H1 (cell line): ENCODE results near the gene ZSCAN4. TPM values are rescaled to one million over a fixed set of nuclear protein-coding genes. Genes with fewer than 3 reads are reported as not detected.

Source experiments
- CTCF ChIA-PET: fragments of 300-600 bp; sonication (Branson Sonifier 250); formaldehyde crosslinking; loops from one replicate; lab custom pipeline; 2021; ENCODE audit not compliant: partially characterized antibody; lab: Charles Lee
- POLR2A ChIA-PET: fragments of 300-600 bp; sonication (Branson Sonifier 250); formaldehyde crosslinking; loops from one replicate; lab custom pipeline; 2021; ENCODE audit warnings: inconsistent platforms; ENCODE audit not compliant: partially characterized antibody; lab: Charles Lee
- DNase-seq, 2 experiments: peaks; one replicate each; pipeline versions ENCODE4 v3.0.0 to v3.0.0-alpha.2; 2010 to 2022; ENCODE audit warnings: low spot score in 2 of 2, low read depth in 1 of 2, mixed read lengths in 1 of 2
- FAIRE-seq: peaks from 2 replicates; lab custom pipeline; 2011; peaks lifted over from hg19 to GRCh38; lab: Jason Lieb, UNC
- H2AFZ ChIP-seq: 2 replicates; pipeline ENCODE4 v1.8.1; 2012; ENCODE audit warnings: low read length, inconsistent platforms
- H2AK5ac ChIP-seq: 2 replicates; pipeline ENCODE4 v1.6.1; 2013; ENCODE audit warnings: low read depth, low read length
- H2BK120ac ChIP-seq: replicated peaks from 2 replicates; pipeline ENCODE3; 2013; ENCODE audit warnings: low read depth, low read length, inconsistent platforms
- H2BK12ac ChIP-seq: 2 replicates; pipeline ENCODE4 v1.6.1; 2013; ENCODE audit warnings: low read depth, low read length
- H2BK15ac ChIP-seq: 2 replicates; pipeline ENCODE4 v1.6.1; 2013; ENCODE audit warnings: low read length
- H2BK20ac ChIP-seq: 2 replicates; pipeline ENCODE4 v1.6.1; 2013; ENCODE audit warnings: low read length
- H2BK5ac ChIP-seq: 2 replicates; pipeline ENCODE4 v1.6.1; 2013; ENCODE audit warnings: low read depth, low read length
- H3K14ac ChIP-seq: 2 replicates; pipeline ENCODE4 v1.6.1; 2013; ENCODE audit warnings: inconsistent platforms; ENCODE audit not compliant: insufficient read length
- H3K18ac ChIP-seq: 2 replicates; pipeline ENCODE4 v1.6.1; 2013; ENCODE audit warnings: low read length; ENCODE audit errors: extremely low read depth
- H3K23ac ChIP-seq: 2 replicates; pipeline ENCODE4 v1.6.1; 2013; ENCODE audit warnings: inconsistent platforms; ENCODE audit not compliant: insufficient read length
- H3K23me2 ChIP-seq: 2 replicates; pipeline ENCODE4 v1.6.1; 2013; ENCODE audit warnings: low read depth, low read length
- H3K27ac ChIP-seq: 2 replicates; pipeline ENCODE4 v1.6.1; 2011; ENCODE audit warnings: low read depth, low read length, inconsistent platforms
- H3K27me3 ChIP-seq, 4 experiments: replicated peaks in 1 of 4; 1 replicate in 1 of 4; 2 replicates in 3 of 4; pipeline versions ENCODE4 v1.6.1 to v1.8.1; 2011 to 2013; ENCODE audit warnings: low read length in 3 of 4, mild to moderate bottlenecking in 3 of 4, inconsistent platforms in 2 of 4, mixed read lengths in 2 of 4, moderate library complexity in 1 of 4; ENCODE audit not compliant: control insufficient read depth in 3 of 4, insufficient read depth in 3 of 4; ENCODE audit errors: extremely low read depth in 1 of 4
- H3K36me3 ChIP-seq, 4 experiments: 2 replicates each; pipeline versions ENCODE4 v1.6.1 to v1.8.1; 2011 to 2013; ENCODE audit warnings: mild to moderate bottlenecking in 4 of 4, low read length in 3 of 4, moderate library complexity in 2 of 4, control low read depth in 1 of 4, inconsistent platforms in 1 of 4; ENCODE audit not compliant: insufficient read depth in 4 of 4, control insufficient read depth in 2 of 4
- H3K4ac ChIP-seq: replicated peaks from 2 replicates; pipeline ENCODE3; 2013; ENCODE audit warnings: low read length, low read depth, mixed read lengths, inconsistent platforms; ENCODE audit not compliant: insufficient read length
- H3K4me1 ChIP-seq, 4 experiments: replicated peaks in 1 of 4; 1 replicate in 1 of 4; 2 replicates in 3 of 4; pipeline versions ENCODE4 v1.6.1 to v1.8.1; 2011 to 2013; ENCODE audit warnings: low read length in 3 of 4, inconsistent platforms in 2 of 4, mixed read lengths in 1 of 4; ENCODE audit not compliant: insufficient read depth in 4 of 4, control insufficient read depth in 3 of 4
- H3K4me2 ChIP-seq, 2 experiments: 2 replicates each; pipeline versions ENCODE4 v1.6.1 to v1.8.1; 2011 to 2013; ENCODE audit warnings: low read depth in 2 of 2, low read length in 2 of 2, control low read depth in 1 of 2, inconsistent platforms in 1 of 2, mild to moderate bottlenecking in 1 of 2; ENCODE audit not compliant: insufficient read depth in 1 of 2
- H3K4me3 ChIP-seq, 4 experiments: fragments of 200-600, 300-600 bp in 1 of 4; sonication (generic), shearing (Covaris generic), sonication (Bioruptor Twin) in 1 of 4; 2 replicates each; pipeline versions ENCODE4 v1.5.1 to v1.8.1; 2011 to 2016; ENCODE audit warnings: low read length in 4 of 4, low read depth in 3 of 4, control low read depth in 2 of 4, inconsistent platforms in 2 of 4, mild to moderate bottlenecking in 2 of 4, mixed read lengths in 1 of 4, moderate library complexity in 1 of 4; ENCODE audit not compliant: insufficient read depth in 2 of 4; ENCODE audit errors: extremely low read depth in 1 of 4
- H3K56ac ChIP-seq: replicated peaks from 2 replicates; pipeline ENCODE3; 2013; ENCODE audit warnings: low read depth, mild to moderate bottlenecking, mixed read lengths, low read length, inconsistent platforms; ENCODE audit not compliant: insufficient read length
- H3K79me1 ChIP-seq: 2 replicates; pipeline ENCODE4 v1.6.1; 2013; ENCODE audit warnings: low read depth, low read length, control low read depth
- H3K79me2 ChIP-seq, 2 experiments: 2 replicates each; pipeline versions ENCODE4 v1.6.1 to v1.8.1; 2012 to 2013; ENCODE audit warnings: low read length in 2 of 2, mild to moderate bottlenecking in 2 of 2, inconsistent platforms in 1 of 2; ENCODE audit not compliant: insufficient read depth in 2 of 2, control insufficient read depth in 1 of 2
- H3K9ac ChIP-seq, 4 experiments: replicated peaks in 1 of 4; 1 replicate in 1 of 4; 2 replicates in 3 of 4; pipeline versions ENCODE4 v1.6.1 to v1.8.1; 2011 to 2013; ENCODE audit warnings: low read depth in 3 of 4, low read length in 3 of 4, control low read depth in 2 of 4, mild to moderate bottlenecking in 2 of 4, moderate library complexity in 2 of 4, inconsistent platforms in 1 of 4; ENCODE audit errors: extremely low read depth in 1 of 4
- H3K9me3 ChIP-seq, 2 experiments: 2 replicates each; pipeline versions ENCODE4 v1.6.1 to v1.8.1; 2012 to 2013; ENCODE audit warnings: mild to moderate bottlenecking in 2 of 2, moderate library complexity in 2 of 2, control low read depth in 1 of 2, inconsistent platforms in 1 of 2, low read depth in 1 of 2, low read length in 1 of 2, mixed read lengths in 1 of 2; ENCODE audit not compliant: insufficient read depth in 2 of 2
- H4K20me1 ChIP-seq, 2 experiments: replicated peaks in 1 of 2; 2 replicates each; pipeline versions ENCODE3 to v1.8.1; 2011 to 2013; ENCODE audit warnings: inconsistent platforms in 2 of 2, low read length in 2 of 2, mild to moderate bottlenecking in 1 of 2; ENCODE audit not compliant: insufficient read depth in 2 of 2, control insufficient read depth in 1 of 2
- H4K5ac ChIP-seq: 2 replicates; pipeline ENCODE4 v1.6.1; 2013; ENCODE audit warnings: low read length, low read depth, mixed read lengths, inconsistent platforms; ENCODE audit not compliant: insufficient read length
- H4K8ac ChIP-seq: 2 replicates; pipeline ENCODE4 v1.8.0; 2013; ENCODE audit warnings: mild to moderate bottlenecking, moderate library complexity, low read length, inconsistent platforms; ENCODE audit not compliant: insufficient read depth; ENCODE audit errors: extremely low read depth
- H4K91ac ChIP-seq: replicated peaks from 2 replicates; pipeline ENCODE3; 2013; ENCODE audit warnings: low read length, mixed read lengths, inconsistent platforms; ENCODE audit not compliant: insufficient read length
- ATF3 ChIP-seq: IDR thresholded peaks from 2 replicates; pipeline ENCODE4 v1.6.1; 2011; ENCODE audit warnings: low read depth, mild to moderate bottlenecking, low read length; ENCODE audit not compliant: insufficient read depth
- BACH1 ChIP-seq: IDR thresholded peaks from 2 replicates; pipeline ENCODE4 v1.6.1; 2012; ENCODE audit warnings: low read length, improper control_type of control experiment
- CBX8 ChIP-seq: fragments of 300-800, 300-1000 bp; sonication (generic); IDR thresholded peaks from 2 replicates; pipeline ENCODE4 v1.7.1; 2016; ENCODE audit warnings: low read depth, low read length, borderline replicate concordance
- CTBP2 ChIP-seq: IDR thresholded peaks from 2 replicates; pipeline ENCODE4 v1.7.0; 2011; ENCODE audit warnings: borderline replicate concordance, mild to moderate bottlenecking, moderate library complexity, mixed read lengths, low read length; ENCODE audit not compliant: insufficient read depth, insufficient read length
- EGR1 ChIP-seq: IDR thresholded peaks from 2 replicates; pipeline ENCODE4 v1.6.1; 2011; ENCODE audit warnings: low read depth, low read length, borderline replicate concordance
- KDM1A ChIP-seq: fragments of 200-600, 300-600 bp; sonication (generic); IDR thresholded peaks from 2 replicates; pipeline ENCODE4 v1.7.1; 2016; ENCODE audit warnings: mild to moderate bottlenecking, low read length, borderline replicate concordance
- KDM4A ChIP-seq: IDR thresholded peaks from one replicate; pipeline ENCODE4 v1.7.1; 2012; ENCODE audit warnings: low read depth, mild to moderate bottlenecking, moderate library complexity, low read length, inconsistent platforms; ENCODE audit not compliant: severe bottlenecking
- KDM5A ChIP-seq: fragments of 200-600 bp; IDR thresholded peaks from 2 replicates; pipeline ENCODE4 v1.7.1; 2012; ENCODE audit warnings: mild to moderate bottlenecking, low read length, inconsistent platforms, mixed read lengths
- MAFK ChIP-seq: IDR thresholded peaks from 2 replicates; pipeline ENCODE4 v1.6.1; 2012; ENCODE audit warnings: low read depth, mild to moderate bottlenecking, improper control_type of control experiment, low read length
- SP2 ChIP-seq: IDR thresholded peaks from 2 replicates; pipeline ENCODE4 v1.6.1; 2012; ENCODE audit warnings: mild to moderate bottlenecking, low read length, inconsistent platforms
- SRF ChIP-seq: IDR thresholded peaks from 2 replicates; pipeline ENCODE4 v1.6.1; 2011; ENCODE audit warnings: mild to moderate bottlenecking, low read depth, low read length, moderate library complexity
- TBP ChIP-seq: IDR thresholded peaks from 2 replicates; pipeline ENCODE4 v1.6.1; 2011; ENCODE audit warnings: low read depth, low read length, improper control_type of control experiment
- TEAD4 ChIP-seq: IDR thresholded peaks from 2 replicates; pipeline ENCODE4 v1.6.1; 2012; ENCODE audit warnings: low read depth, low read length, inconsistent platforms, mixed read lengths
- YY1 ChIP-seq: IDR thresholded peaks from 2 replicates; pipeline ENCODE4 v1.6.1; 2011; ENCODE audit warnings: low read depth, mild to moderate bottlenecking, low read length
- WGBS, 2 experiments: shearing (Covaris generic) in 1 of 2; methylation state at CpG; one replicate each; pipeline versions ENCODE4 v1.1.6 to v1.1.7; 2013 to 2015; ENCODE audit warnings: low lambda C conversion rate in 2 of 2, mixed read lengths in 2 of 2, inconsistent platforms in 1 of 2, low coverage in 1 of 2, missing lambda C conversion rate in 1 of 2; ENCODE audit not compliant: insufficient replicate concordance in 2 of 2, insufficient coverage in 1 of 2, insufficient read length in 1 of 2; ENCODE audit errors: extremely low coverage in 1 of 2, missing lambda C conversion rate in 1 of 2; 5-methylcytosine and 5-hydroxymethylcytosine counted together
- polyA plus RNA-seq, 7 experiments: library from polyadenylated mRNA; depleted of rRNA in 3 of 7; stranded (reverse) in 5 of 7; unstranded in 2 of 7; fragments of >200 nt in 5 of 7; fragments of 200-250 nt in 2 of 7; gene quantifications; 1 replicate in 5 of 7; 2 replicates in 1 of 7; 4 replicates in 1 of 7; pipeline versions ENCODE4 v1.2.1 to v1.2.3, GENCODE V29; 2011 to 2013; ENCODE audit warnings: missing spikeins in 2 of 7, mixed read lengths in 2 of 7
- total RNA-seq: library from RNA; stranded (reverse); fragmentation: NEBNext Ultra II Directional; extraction: Animal tissue kit (Norgen Biotek cat#: 25700); gene quantifications from 2 replicates; pipeline ENCODE4 v1.2.1, GENCODE V29; 2021

The ZSCAN4 gene
- total and polyA plus RNA-seq, 2 of the 8 experiments (the other 6 are each of a cell fraction or from before 2014, with no cell fraction given), result not detected

GRCh38 chr19:57675881-57676280 lies 7.1 kb downstream of the ZSCAN4 start:
- Histone ChIP-seq H3K36me3 (no peaks in the 10 kb centered on the region), H4K91ac (no peak overlapping the region), H3K9me3 (no peaks in the 10 kb centered on the region), H2BK120ac (no peak overlapping the region), H2BK5ac (no peak overlapping the region), H2BK15ac (no peak overlapping the region), H2BK12ac (no peak overlapping the region), H3K23me2 (no peaks in the 10 kb centered on the region), H3K27ac (no peak overlapping the region), H3K9ac (no peak overlapping the region), H3K4me1 (no peaks in the 10 kb centered on the region), H4K5ac (no peak overlapping the region), H3K27me3 (peaks cover 0 to 13% (median 0%) of the 10 kb centered on the region in 4 experiments; a peak in 4 of 7 replicates), H3K79me1 (no peaks in the 10 kb centered on the region), H2AFZ (no peak overlapping the region), H3K14ac (no peak overlapping the region), H4K20me1 (no peaks in the 10 kb centered on the region), H3K4me3 (no peak overlapping the region), H3K79me2 (no peaks in the 10 kb centered on the region), H2BK20ac (no peak overlapping the region), H3K18ac (no peak overlapping the region), H3K23ac (no peak overlapping the region), H3K56ac (no peak overlapping the region), H2AK5ac (no peak overlapping the region), H4K8ac (no peak overlapping the region), H3K4me2 (no peak overlapping the region), H3K4ac (no peak overlapping the region)
- DNase-seq (no peak), FAIRE-seq (no peak)
- ChIA-PET CTCF (no interaction called here), POLR2A (no interaction called here)
- 83% methylated on average over 2 of the region's 2 CpGs; no CpG with 5 or more reads in 1 of the 2 experiments for WGBS, 2 experiments
- no peak for TF ChIP-seq TBP
- TF ChIP-seq CBX8, result no peak
- TF ChIP-seq KDM1A, result no peak
- TF ChIP-seq SP2, result no peak
- TF ChIP-seq MAFK, result no peak
- no peak for TF ChIP-seq YY1
- no peak for TF ChIP-seq EGR1
- TF ChIP-seq ATF3, result no peak
- TF ChIP-seq TEAD4, result no peak
- TF ChIP-seq BACH1, result no peak
- no peak for TF ChIP-seq KDM4A
- TF ChIP-seq CTBP2, result no peak
- TF ChIP-seq KDM5A, result no peak
- TF ChIP-seq SRF, result no peak
